Upper lobe of left lung (tissue), 6 donors: ENCODE results near the gene STX10. TPM values are rescaled to one million over a fixed set of nuclear protein-coding genes. Genes with fewer than 3 reads are reported as not detected.

ENCODE experiments used
- ATAC-seq, 2 donors: fragments of 200-7000 bp; cut with Tn5 transposase; one replicate each; pipeline ENCODE4 v1.9.1; 2022; ENCODE audit warnings: mild to moderate bottlenecking in 2 of 2, moderate library complexity in 2 of 2; ENCODE audit not compliant: low FRiP score in 2 of 2
- DNase-seq, 2 donors: peaks; one replicate each; pipeline ENCODE4 v3.0.0-alpha.2; 2019 to 2020
- H3K27ac ChIP-seq, 4 donors: fragments of 200-600 bp; sonication (generic); one replicate each; pipeline ENCODE4 v1.5.1; 2016 to 2019
- H3K27me3 ChIP-seq, 4 donors: fragments of 200-600 bp; sonication (generic); one replicate each; pipeline ENCODE4 v1.5.1; 2017 to 2019
- H3K36me3 ChIP-seq, 4 donors: fragments of 200-600 bp; sonication (generic); one replicate each; pipeline ENCODE4 v1.5.1; 2016 to 2019
- H3K4me1 ChIP-seq, 4 donors: fragments of 200-600 bp; sonication (generic); one replicate each; pipeline ENCODE4 v1.5.1; 2018 to 2019
- H3K4me3 ChIP-seq, 4 donors: fragments of 200-600 bp; sonication (generic); one replicate each; pipeline ENCODE4 v1.5.1; 2017 to 2019; ENCODE audit warnings: mild to moderate bottlenecking in 2 of 4, moderate library complexity in 1 of 4
- H3K9me3 ChIP-seq, 4 donors: fragments of 200-600 bp; sonication (generic); one replicate each; pipeline ENCODE4 v1.5.1; 2018 to 2019
- CTCF ChIP-seq, 6 experiments: fragments of 450-650 bp in 4 of 6; fragments of 200-600 bp in 2 of 6; sonication (generic) in 2 of 6; IDR thresholded peaks; one replicate each; pipeline ENCODE4 v1.5.1; 2016 to 2019; ENCODE audit warnings: antibody characterized with exemption in 6 of 6
- EP300 ChIP-seq, 4 donors: sonication (generic); formaldehyde crosslinking; IDR thresholded peaks; one replicate each; pipeline ENCODE4 v1.5.1; 2017; ENCODE audit warnings: antibody characterized with exemption in 4 of 4, control low read depth in 2 of 4
- POLR2A ChIP-seq, 4 donors: fragments of 450-650 bp; IDR thresholded peaks; one replicate each; pipeline ENCODE4 v1.5.1; 2016 to 2017; ENCODE audit warnings: antibody characterized with exemption in 4 of 4, mild to moderate bottlenecking in 2 of 4
- POLR2AphosphoS5 ChIP-seq, 2 donors: sonication (generic); formaldehyde crosslinking; IDR thresholded peaks; one replicate each; pipeline ENCODE4 v1.5.1; 2017; ENCODE audit warnings: antibody characterized with exemption in 2 of 2
- WGBS, 2 donors: methylation state at CpG; one replicate each; pipeline ENCODE4 v1.1.5; 2017 to 2018; 5-methylcytosine and 5-hydroxymethylcytosine counted together
- total RNA-seq, 6 donors: library from RNA; depleted of rRNA in 4 of 6; stranded (reverse); fragments of >200 nt in 4 of 6; gene quantifications; one replicate each; pipeline versions ENCODE4 v1.1.0 to v1.2.1, GENCODE V29; 2016 to 2021
- donor health status: DM: no; HTN: no; CAD: no; lungs with moderate emphysema.
- donor health status: DM: no; HTN: yes; CAD: no; lungs with severe emphysema.

Gene STX10
- total RNA-seq, result 100 to 1,000 TPM in 4 of 6 donors, 10 to 100 TPM in 2; 80.0 to 348 (median 107) TPM

- peak in 1 of 4 donors; percentile 73 for TF ChIP-seq EP300 (IDR thresholded peaks at IDR 0.05)
- peak; percentile 97 to 98 for TF ChIP-seq POLR2AphosphoS5 (IDR thresholded peaks at IDR 0.05)
- TF ChIP-seq CTCF (IDR thresholded peaks at IDR 0.05), result peak; percentile 39 to 87 (median 72)
- TF ChIP-seq POLR2A (IDR thresholded peaks at IDR 0.05), result peak in 3 of 4 donors; percentile 64 to 90 (median 75)
- Histone ChIP-seq H3K9me3 (no peaks in the 10 kb centered on the region), H3K27ac (peak within 1 kb of the TSS; percentile 98 to 100 (median 99)), H3K27me3 (no peaks in the 10 kb centered on the region), H3K4me1 (peaks cover 10 to 41% (median 23%) of the 10 kb centered on the region in 4 donors), H3K4me3 (peak within 1 kb of the TSS; percentile 79 to 99 (median 88)), H3K36me3 (peaks cover 0 to 12% (median 3%) of the 10 kb centered on the region in 4 donors)
- ATAC-seq (peak; percentile 79 to 90), DNase-seq (peak; percentile 96 to 97)
- WGBS, 2 donors, result 0 to 1% methylated on average over 15 to 47 of the region's 51 CpGs
Measured at GRCh38 chr19:13150187-13150930, at the start of gene STX10, which contains the start of gene IER2. TSS of gene STX10 (minus strand) at chr19:13150375. CDS start at chr19:13150173, 202 bp downstream. TSS of gene IER2 (plus strand) at chr19:13150411. CDS start at chr19:13153187, 2,776 bp downstream.

GRCh38 chr19:13198634-13199033 lies 48.5 kb upstream of the STX10 start:
- peaks cover 0 to 15% (median 5%) of the 10 kb centered on the region in 4 donors for H3K4me1 ChIP-seq
- no peak overlapping the region for H3K4me3 ChIP-seq
- TF ChIP-seq CTCF (IDR thresholded peaks at IDR 0.05), result no peak
- no peak for TF ChIP-seq POLR2A (IDR thresholded peaks at IDR 0.05)
- no peak for TF ChIP-seq POLR2AphosphoS5 (IDR thresholded peaks at IDR 0.05)
- TF ChIP-seq EP300 (IDR thresholded peaks at IDR 0.05), result no peak
- no peaks in the 10 kb centered on the region for H3K9me3 ChIP-seq
- no peak overlapping the region for H3K27ac ChIP-seq
- DNase-seq, result peak in 1 of 2 donors; percentile 34
- H3K36me3 ChIP-seq, result no peaks in the 10 kb centered on the region
- WGBS, 2 donors, result 86 to 90% methylated on average over 14 to 18 of the region's 18 CpGs
- ATAC-seq, result no peak
- H3K27me3 ChIP-seq, result no peaks in the 10 kb centered on the region

- peaks cover 0 to 16% (median 5%) of the 10 kb centered on the region in 4 donors for H3K4me1 ChIP-seq
- ATAC-seq (peak; percentile 36 to 63), DNase-seq (peak in 1 of 2 donors; percentile 68)
- no peaks in the 10 kb centered on the region for H3K36me3 ChIP-seq
- no peaks in the 10 kb centered on the region for H3K27me3 ChIP-seq
- 66 to 82% methylated on average over 11 of the region's 11 CpGs for WGBS, 2 donors
- TF ChIP-seq CTCF (IDR thresholded peaks at IDR 0.05) (peak in 1 of 6 experiments; percentile 7), POLR2A (IDR thresholded peaks at IDR 0.05) (no peak), POLR2AphosphoS5 (IDR thresholded peaks at IDR 0.05) (no peak), EP300 (IDR thresholded peaks at IDR 0.05) (no peak)
- H3K4me3 ChIP-seq, result no peak overlapping the region
- no peaks in the 10 kb centered on the region for H3K9me3 ChIP-seq
- no peak overlapping the region for H3K27ac ChIP-seq
Measured at GRCh38 chr19:13195678-13196077, 45.5 kb upstream of the STX10 start.

GRCh38 chr19:13190781-13191540 lies 40.8 kb upstream of the STX10 start:
- Histone ChIP-seq H3K27ac (no peak overlapping the region), H3K9me3 (no peaks in the 10 kb centered on the region), H3K36me3 (no peaks in the 10 kb centered on the region), H3K4me1 (peaks cover 0 to 16% (median 5%) of the 10 kb centered on the region in 4 donors), H3K27me3 (no peaks in the 10 kb centered on the region), H3K4me3 (no peak overlapping the region)
- no peak for ATAC-seq
- TF ChIP-seq CTCF (IDR thresholded peaks at IDR 0.05) (no peak), EP300 (IDR thresholded peaks at IDR 0.05) (no peak), POLR2AphosphoS5 (IDR thresholded peaks at IDR 0.05) (no peak)
- DNase-seq, result no peak
- 79 to 86% methylated on average over 15 to 19 of the region's 19 CpGs for WGBS, 2 donors
